Peyer's patch (tissue), 4 donors: ENCODE results near the gene RAD52.

Experiments used
- POLR2A ChIP-seq, 2 donors: fragments of 450-650 bp; IDR thresholded peaks; one replicate each; pipeline ENCODE4 v1.5.1; 2017; ENCODE audit warnings: antibody characterized with exemption in 2 of 2, mild to moderate bottlenecking in 2 of 2, moderate library complexity in 2 of 2
- TF ChIP-seq, protein P1 (sequence below), 6 experiments: fragments of 450-650 bp in 4 of 6; fragments of 200-600 bp in 2 of 6; sonication (generic) in 1 of 6; IDR thresholded peaks; one replicate each; pipeline ENCODE4 v1.5.1; 2017 to 2019; ENCODE audit warnings: antibody characterized with exemption in 6 of 6, mild to moderate bottlenecking in 3 of 6, moderate library complexity in 1 of 6

DNA sequence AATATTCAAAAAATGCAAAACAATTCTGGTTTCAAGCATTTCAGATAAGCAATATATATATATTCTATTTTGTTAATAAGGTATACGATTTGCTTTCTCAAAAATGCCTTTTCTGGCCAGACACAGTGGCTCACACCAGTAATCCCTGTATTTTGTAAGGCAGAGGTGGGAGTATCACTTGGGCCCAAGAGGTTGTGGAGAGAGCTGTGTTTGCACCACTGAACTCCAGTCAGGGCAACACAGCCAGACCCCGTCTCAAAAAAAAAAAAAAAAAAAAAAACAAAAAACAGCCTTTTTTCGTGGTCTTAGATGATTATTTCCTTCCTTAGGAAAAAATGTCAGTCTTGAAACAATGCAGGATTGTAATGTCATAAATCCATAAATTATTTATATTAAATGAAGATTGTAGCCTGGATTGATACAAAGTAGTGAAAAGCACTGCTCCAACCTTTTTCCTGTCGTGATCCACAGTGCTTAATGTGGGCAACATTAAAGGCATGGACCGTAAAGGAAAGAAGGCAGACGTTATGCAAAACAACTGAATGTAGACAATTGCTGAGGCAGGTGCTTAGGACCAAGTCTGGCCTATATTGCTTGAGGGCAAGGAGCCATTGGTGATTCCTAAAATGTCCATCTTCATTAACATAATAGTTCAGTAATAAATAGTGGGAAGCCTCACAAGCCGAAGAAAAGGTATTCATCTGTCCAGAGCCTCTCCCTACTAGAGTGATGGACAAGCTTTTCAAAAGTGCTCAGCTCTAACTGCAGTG, 36.8 kb downstream of the RAD52 start:
- TF ChIP-seq, protein P1, sequence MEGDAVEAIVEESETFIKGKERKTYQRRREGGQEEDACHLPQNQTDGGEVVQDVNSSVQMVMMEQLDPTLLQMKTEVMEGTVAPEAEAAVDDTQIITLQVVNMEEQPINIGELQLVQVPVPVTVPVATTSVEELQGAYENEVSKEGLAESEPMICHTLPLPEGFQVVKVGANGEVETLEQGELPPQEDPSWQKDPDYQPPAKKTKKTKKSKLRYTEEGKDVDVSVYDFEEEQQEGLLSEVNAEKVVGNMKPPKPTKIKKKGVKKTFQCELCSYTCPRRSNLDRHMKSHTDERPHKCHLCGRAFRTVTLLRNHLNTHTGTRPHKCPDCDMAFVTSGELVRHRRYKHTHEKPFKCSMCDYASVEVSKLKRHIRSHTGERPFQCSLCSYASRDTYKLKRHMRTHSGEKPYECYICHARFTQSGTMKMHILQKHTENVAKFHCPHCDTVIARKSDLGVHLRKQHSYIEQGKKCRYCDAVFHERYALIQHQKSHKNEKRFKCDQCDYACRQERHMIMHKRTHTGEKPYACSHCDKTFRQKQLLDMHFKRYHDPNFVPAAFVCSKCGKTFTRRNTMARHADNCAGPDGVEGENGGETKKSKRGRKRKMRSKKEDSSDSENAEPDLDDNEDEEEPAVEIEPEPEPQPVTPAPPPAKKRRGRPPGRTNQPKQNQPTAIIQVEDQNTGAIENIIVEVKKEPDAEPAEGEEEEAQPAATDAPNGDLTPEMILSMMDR (IDR thresholded peaks at IDR 0.05), result no peak
- no peak for TF ChIP-seq POLR2A (IDR thresholded peaks at IDR 0.05)
